ENCODE results near the gene KPNB1. TPM values are rescaled to one million over a fixed set of nuclear protein-coding genes. Genes with fewer than 3 reads are reported as not detected.

Gene KPNB1
- total RNA-seq, 4 donors from 2014 or later, result 100 to 162 (median 139) TPM

- Histone ChIP-seq H3K36me3 (no peaks in the 10 kb centered on the region), H3K27ac (no peak overlapping the region), H3K4me1 (peaks cover 10% of the 10 kb centered on the region), H3K9me3 (no peaks in the 10 kb centered on the region), H3K4me3 (no peak overlapping the region), H3K27me3 (peaks cover 54% of the 10 kb centered on the region)
- no peak for TF ChIP-seq POLR2A (IDR thresholded peaks at IDR 0.05)
- TF ChIP-seq EP300 (IDR thresholded peaks at IDR 0.05), result no peak
- no peak for TF ChIP-seq POLR2AphosphoS5 (IDR thresholded peaks at IDR 0.05)
- no peak for DNase-seq (ENCODE audit: low spot score in 2 of 2)
- WGBS, result 80% methylated on average over 3 of the region's 3 CpGs
Measured at GRCh38 chr17:47716375-47716774, 66.7 kb downstream of the KPNB1 start.

- DNase-seq (ENCODE audit: low spot score in 2 of 2), result no peak
- Histone ChIP-seq H3K9me3 (no peaks in the 10 kb centered on the region), H3K27me3 (peaks cover 63% of the 10 kb centered on the region), H3K27ac (no peak overlapping the region), H3K36me3 (no peaks in the 10 kb centered on the region), H3K4me1 (peaks cover 14% of the 10 kb centered on the region), H3K4me3 (no peak overlapping the region)
- WGBS, result 73% methylated on average over 2 of the region's 2 CpGs
- TF ChIP-seq POLR2A (IDR thresholded peaks at IDR 0.05) (no peak), POLR2AphosphoS5 (IDR thresholded peaks at IDR 0.05) (no peak), EP300 (IDR thresholded peaks at IDR 0.05) (no peak), CTCF (IDR thresholded peaks at IDR 0.05) (no peak)
Measured at GRCh38 chr17:47717261-47717697, 67.6 kb downstream of the KPNB1 start.

GRCh38 chr17:47717979-47718621 lies 68.4 kb downstream of the KPNB1 start:
- no peak overlapping the region for H3K4me3 ChIP-seq
- H3K27ac ChIP-seq, result no peak overlapping the region
- peaks cover 70% of the 10 kb centered on the region for H3K27me3 ChIP-seq
- H3K9me3 ChIP-seq, result no peaks in the 10 kb centered on the region
- no peak for TF ChIP-seq EP300 (IDR thresholded peaks at IDR 0.05)
- TF ChIP-seq POLR2A (IDR thresholded peaks at IDR 0.05), result no peak
- no peak for TF ChIP-seq CTCF (IDR thresholded peaks at IDR 0.05)
- TF ChIP-seq POLR2AphosphoS5 (IDR thresholded peaks at IDR 0.05), result no peak
- peaks cover 14% of the 10 kb centered on the region for H3K4me1 ChIP-seq
- H3K36me3 ChIP-seq, result no peaks in the 10 kb centered on the region
- 22% methylated on average over 9 of the region's 9 CpGs for WGBS
- DNase-seq (ENCODE audit: low spot score in 2 of 2), result no peak

- DNase-seq (ENCODE audit: low spot score in 2 of 2), result no peak
- H3K4me1 ChIP-seq, result peaks cover 14% of the 10 kb centered on the region
- no peaks in the 10 kb centered on the region for H3K36me3 ChIP-seq
- H3K9me3 ChIP-seq, result no peaks in the 10 kb centered on the region
- no peak for TF ChIP-seq POLR2A (IDR thresholded peaks at IDR 0.05)
- TF ChIP-seq EP300 (IDR thresholded peaks at IDR 0.05), result no peak
- TF ChIP-seq POLR2AphosphoS5 (IDR thresholded peaks at IDR 0.05), result no peak
- no peak for TF ChIP-seq CTCF (IDR thresholded peaks at IDR 0.05)
- 60% methylated on average over 8 of the region's 8 CpGs for WGBS
- peaks cover 68% of the 10 kb centered on the region for H3K27me3 ChIP-seq
- no peak overlapping the region for H3K4me3 ChIP-seq
- no peak overlapping the region for H3K27ac ChIP-seq
Measured at GRCh38 chr17:47718634-47719405, 69.1 kb downstream of the KPNB1 start.

- H3K27me3 ChIP-seq, result peaks cover 70% of the 10 kb centered on the region
- no peak overlapping the region for H3K27ac ChIP-seq
- H3K4me1 ChIP-seq, result peaks cover 14% of the 10 kb centered on the region
- H3K36me3 ChIP-seq, result no peaks in the 10 kb centered on the region
- TF ChIP-seq POLR2A (IDR thresholded peaks at IDR 0.05), result no peak
- no peak for TF ChIP-seq CTCF (IDR thresholded peaks at IDR 0.05)
- no peak for TF ChIP-seq POLR2AphosphoS5 (IDR thresholded peaks at IDR 0.05)
- no peak for TF ChIP-seq EP300 (IDR thresholded peaks at IDR 0.05)
- H3K4me3 ChIP-seq, result no peak overlapping the region
- DNase-seq (ENCODE audit: low spot score in 2 of 2), result no peak
- H3K9me3 ChIP-seq, result no peaks in the 10 kb centered on the region
- 76% methylated on average over 7 of the region's 9 CpGs for WGBS
Measured at GRCh38 chr17:47719411-47720152, 69.9 kb downstream of the KPNB1 start.

Measured in suprapubic skin (tissue), 4 donors.